H1 (cell line): ENCODE results near the gene SLC28A1. TPM values are rescaled to one million over a fixed set of nuclear protein-coding genes. Genes with fewer than 3 reads are reported as not detected.

Source experiments
- CTCF ChIA-PET: fragments of 300-600 bp; sonication (Branson Sonifier 250); formaldehyde crosslinking; loops from one replicate; lab custom pipeline; 2021; ENCODE audit not compliant: partially characterized antibody; lab: Charles Lee
- POLR2A ChIA-PET: fragments of 300-600 bp; sonication (Branson Sonifier 250); formaldehyde crosslinking; loops from one replicate; lab custom pipeline; 2021; ENCODE audit warnings: inconsistent platforms; ENCODE audit not compliant: partially characterized antibody; lab: Charles Lee
- DNase-seq, 2 experiments: peaks; one replicate each; pipeline versions ENCODE4 v3.0.0 to v3.0.0-alpha.2; 2010 to 2022; ENCODE audit warnings: low spot score in 2 of 2, low read depth in 1 of 2, mixed read lengths in 1 of 2
- FAIRE-seq: peaks from 2 replicates; lab custom pipeline; 2011; peaks lifted over from hg19 to GRCh38; lab: Jason Lieb, UNC
- H2AFZ ChIP-seq: 2 replicates; pipeline ENCODE4 v1.8.1; 2012; ENCODE audit warnings: low read length, inconsistent platforms
- H2AK5ac ChIP-seq: 2 replicates; pipeline ENCODE4 v1.6.1; 2013; ENCODE audit warnings: low read depth, low read length
- H2BK120ac ChIP-seq: replicated peaks from 2 replicates; pipeline ENCODE3; 2013; ENCODE audit warnings: low read depth, low read length, inconsistent platforms
- H2BK12ac ChIP-seq: 2 replicates; pipeline ENCODE4 v1.6.1; 2013; ENCODE audit warnings: low read depth, low read length
- H2BK15ac ChIP-seq: 2 replicates; pipeline ENCODE4 v1.6.1; 2013; ENCODE audit warnings: low read length
- H2BK20ac ChIP-seq: 2 replicates; pipeline ENCODE4 v1.6.1; 2013; ENCODE audit warnings: low read length
- H2BK5ac ChIP-seq: 2 replicates; pipeline ENCODE4 v1.6.1; 2013; ENCODE audit warnings: low read depth, low read length
- H3K14ac ChIP-seq: 2 replicates; pipeline ENCODE4 v1.6.1; 2013; ENCODE audit warnings: inconsistent platforms; ENCODE audit not compliant: insufficient read length
- H3K18ac ChIP-seq: 2 replicates; pipeline ENCODE4 v1.6.1; 2013; ENCODE audit warnings: low read length; ENCODE audit errors: extremely low read depth
- H3K23ac ChIP-seq: 2 replicates; pipeline ENCODE4 v1.6.1; 2013; ENCODE audit warnings: inconsistent platforms; ENCODE audit not compliant: insufficient read length
- H3K23me2 ChIP-seq: 2 replicates; pipeline ENCODE4 v1.6.1; 2013; ENCODE audit warnings: low read depth, low read length
- H3K27ac ChIP-seq: 2 replicates; pipeline ENCODE4 v1.6.1; 2011; ENCODE audit warnings: low read depth, low read length, inconsistent platforms
- H3K27me3 ChIP-seq, 4 experiments: replicated peaks in 1 of 4; 1 replicate in 1 of 4; 2 replicates in 3 of 4; pipeline versions ENCODE4 v1.6.1 to v1.8.1; 2011 to 2013; ENCODE audit warnings: low read length in 3 of 4, mild to moderate bottlenecking in 3 of 4, inconsistent platforms in 2 of 4, mixed read lengths in 2 of 4, moderate library complexity in 1 of 4; ENCODE audit not compliant: control insufficient read depth in 3 of 4, insufficient read depth in 3 of 4; ENCODE audit errors: extremely low read depth in 1 of 4
- H3K36me3 ChIP-seq, 4 experiments: 2 replicates each; pipeline versions ENCODE4 v1.6.1 to v1.8.1; 2011 to 2013; ENCODE audit warnings: mild to moderate bottlenecking in 4 of 4, low read length in 3 of 4, moderate library complexity in 2 of 4, control low read depth in 1 of 4, inconsistent platforms in 1 of 4; ENCODE audit not compliant: insufficient read depth in 4 of 4, control insufficient read depth in 2 of 4
- H3K4ac ChIP-seq: replicated peaks from 2 replicates; pipeline ENCODE3; 2013; ENCODE audit warnings: low read length, low read depth, mixed read lengths, inconsistent platforms; ENCODE audit not compliant: insufficient read length
- H3K4me1 ChIP-seq, 4 experiments: replicated peaks in 1 of 4; 1 replicate in 1 of 4; 2 replicates in 3 of 4; pipeline versions ENCODE4 v1.6.1 to v1.8.1; 2011 to 2013; ENCODE audit warnings: low read length in 3 of 4, inconsistent platforms in 2 of 4, mixed read lengths in 1 of 4; ENCODE audit not compliant: insufficient read depth in 4 of 4, control insufficient read depth in 3 of 4
- H3K4me2 ChIP-seq, 2 experiments: 2 replicates each; pipeline versions ENCODE4 v1.6.1 to v1.8.1; 2011 to 2013; ENCODE audit warnings: low read depth in 2 of 2, low read length in 2 of 2, control low read depth in 1 of 2, inconsistent platforms in 1 of 2, mild to moderate bottlenecking in 1 of 2; ENCODE audit not compliant: insufficient read depth in 1 of 2
- H3K4me3 ChIP-seq, 4 experiments: fragments of 200-600, 300-600 bp in 1 of 4; sonication (generic), shearing (Covaris generic), sonication (Bioruptor Twin) in 1 of 4; 2 replicates each; pipeline versions ENCODE4 v1.5.1 to v1.8.1; 2011 to 2016; ENCODE audit warnings: low read length in 4 of 4, low read depth in 3 of 4, control low read depth in 2 of 4, inconsistent platforms in 2 of 4, mild to moderate bottlenecking in 2 of 4, mixed read lengths in 1 of 4, moderate library complexity in 1 of 4; ENCODE audit not compliant: insufficient read depth in 2 of 4; ENCODE audit errors: extremely low read depth in 1 of 4
- H3K56ac ChIP-seq: replicated peaks from 2 replicates; pipeline ENCODE3; 2013; ENCODE audit warnings: low read depth, mild to moderate bottlenecking, mixed read lengths, low read length, inconsistent platforms; ENCODE audit not compliant: insufficient read length
- H3K79me1 ChIP-seq: 2 replicates; pipeline ENCODE4 v1.6.1; 2013; ENCODE audit warnings: low read depth, low read length, control low read depth
- H3K79me2 ChIP-seq, 2 experiments: 2 replicates each; pipeline versions ENCODE4 v1.6.1 to v1.8.1; 2012 to 2013; ENCODE audit warnings: low read length in 2 of 2, mild to moderate bottlenecking in 2 of 2, inconsistent platforms in 1 of 2; ENCODE audit not compliant: insufficient read depth in 2 of 2, control insufficient read depth in 1 of 2
- H3K9ac ChIP-seq, 4 experiments: replicated peaks in 1 of 4; 1 replicate in 1 of 4; 2 replicates in 3 of 4; pipeline versions ENCODE4 v1.6.1 to v1.8.1; 2011 to 2013; ENCODE audit warnings: low read depth in 3 of 4, low read length in 3 of 4, control low read depth in 2 of 4, mild to moderate bottlenecking in 2 of 4, moderate library complexity in 2 of 4, inconsistent platforms in 1 of 4; ENCODE audit errors: extremely low read depth in 1 of 4
- H3K9me3 ChIP-seq, 2 experiments: 2 replicates each; pipeline versions ENCODE4 v1.6.1 to v1.8.1; 2012 to 2013; ENCODE audit warnings: mild to moderate bottlenecking in 2 of 2, moderate library complexity in 2 of 2, control low read depth in 1 of 2, inconsistent platforms in 1 of 2, low read depth in 1 of 2, low read length in 1 of 2, mixed read lengths in 1 of 2; ENCODE audit not compliant: insufficient read depth in 2 of 2
- H4K20me1 ChIP-seq, 2 experiments: replicated peaks in 1 of 2; 2 replicates each; pipeline versions ENCODE3 to v1.8.1; 2011 to 2013; ENCODE audit warnings: inconsistent platforms in 2 of 2, low read length in 2 of 2, mild to moderate bottlenecking in 1 of 2; ENCODE audit not compliant: insufficient read depth in 2 of 2, control insufficient read depth in 1 of 2
- H4K5ac ChIP-seq: 2 replicates; pipeline ENCODE4 v1.6.1; 2013; ENCODE audit warnings: low read length, low read depth, mixed read lengths, inconsistent platforms; ENCODE audit not compliant: insufficient read length
- H4K8ac ChIP-seq: 2 replicates; pipeline ENCODE4 v1.8.0; 2013; ENCODE audit warnings: mild to moderate bottlenecking, moderate library complexity, low read length, inconsistent platforms; ENCODE audit not compliant: insufficient read depth; ENCODE audit errors: extremely low read depth
- H4K91ac ChIP-seq: replicated peaks from 2 replicates; pipeline ENCODE3; 2013; ENCODE audit warnings: low read length, mixed read lengths, inconsistent platforms; ENCODE audit not compliant: insufficient read length
- BACH1 ChIP-seq: IDR thresholded peaks from 2 replicates; pipeline ENCODE4 v1.6.1; 2012; ENCODE audit warnings: low read length, improper control_type of control experiment
- CBX8 ChIP-seq: fragments of 300-800, 300-1000 bp; sonication (generic); IDR thresholded peaks from 2 replicates; pipeline ENCODE4 v1.7.1; 2016; ENCODE audit warnings: low read depth, low read length, borderline replicate concordance
- CREB1 ChIP-seq: IDR thresholded peaks from 2 replicates; pipeline ENCODE4 v1.6.1; 2012; ENCODE audit warnings: inconsistent platforms
- CTBP2 ChIP-seq: IDR thresholded peaks from 2 replicates; pipeline ENCODE4 v1.7.0; 2011; ENCODE audit warnings: borderline replicate concordance, mild to moderate bottlenecking, moderate library complexity, mixed read lengths, low read length; ENCODE audit not compliant: insufficient read depth, insufficient read length
- CTCF ChIP-seq, 3 experiments: IDR thresholded peaks; 1 replicate in 2 of 3; 2 replicates in 1 of 3; pipeline versions ENCODE4 v1.5.1 to v1.6.1; 2011; ENCODE audit warnings: low read length in 3 of 3, mild to moderate bottlenecking in 3 of 3, inconsistent platforms in 2 of 3, low read depth in 1 of 3, moderate library complexity in 1 of 3; ENCODE audit not compliant: insufficient read depth in 1 of 3; ENCODE audit errors: control extremely low read depth in 1 of 3
- FOSL1 ChIP-seq: IDR thresholded peaks from 2 replicates; pipeline ENCODE4 v1.6.1; 2011; ENCODE audit warnings: mild to moderate bottlenecking, low read depth, low read length, moderate library complexity; ENCODE audit not compliant: insufficient read depth
- KDM1A ChIP-seq: fragments of 200-600, 300-600 bp; sonication (generic); IDR thresholded peaks from 2 replicates; pipeline ENCODE4 v1.7.1; 2016; ENCODE audit warnings: mild to moderate bottlenecking, low read length, borderline replicate concordance
- KDM4A ChIP-seq: IDR thresholded peaks from one replicate; pipeline ENCODE4 v1.7.1; 2012; ENCODE audit warnings: low read depth, mild to moderate bottlenecking, moderate library complexity, low read length, inconsistent platforms; ENCODE audit not compliant: severe bottlenecking
- POLR2AphosphoS5 ChIP-seq: IDR thresholded peaks from 2 replicates; pipeline ENCODE4 v1.6.1; 2011; ENCODE audit warnings: low read depth, low read length
- RXRA ChIP-seq: IDR thresholded peaks from 2 replicates; pipeline ENCODE4 v1.6.1; 2011; ENCODE audit warnings: low read depth, mild to moderate bottlenecking, low read length, moderate library complexity; ENCODE audit not compliant: insufficient read depth
- SIX5 ChIP-seq: IDR thresholded peaks from 2 replicates; pipeline ENCODE4 v1.6.1; 2011; ENCODE audit warnings: mild to moderate bottlenecking, low read depth, low read length
- SUZ12 ChIP-seq: fragments of 200-600 bp; sonication (generic); IDR thresholded peaks from 2 replicates; pipeline ENCODE4 v1.6.1; 2012; ENCODE audit warnings: mild to moderate bottlenecking, inconsistent platforms, low read length, moderate library complexity, mixed read lengths
- TCF12 ChIP-seq: IDR thresholded peaks from 2 replicates; pipeline ENCODE4 v1.6.1; 2011; ENCODE audit warnings: low read depth, mild to moderate bottlenecking, low read length
- polyA plus RNA-seq, 7 experiments: library from polyadenylated mRNA; depleted of rRNA in 3 of 7; stranded (reverse) in 5 of 7; unstranded in 2 of 7; fragments of >200 nt in 5 of 7; fragments of 200-250 nt in 2 of 7; gene quantifications; 1 replicate in 5 of 7; 2 replicates in 1 of 7; 4 replicates in 1 of 7; pipeline versions ENCODE4 v1.2.1 to v1.2.3, GENCODE V29; 2011 to 2013; ENCODE audit warnings: missing spikeins in 2 of 7, mixed read lengths in 2 of 7
- total RNA-seq: library from RNA; stranded (reverse); fragmentation: NEBNext Ultra II Directional; extraction: Animal tissue kit (Norgen Biotek cat#: 25700); gene quantifications from 2 replicates; pipeline ENCODE4 v1.2.1, GENCODE V29; 2021

Gene SLC28A1
- total and polyA plus RNA-seq, 2 of the 8 experiments (the other 6 are each of a cell fraction or from before 2014, with no cell fraction given), result 0.09 TPM; not detected in 1

- Histone ChIP-seq H3K4ac (no peak overlapping the region), H3K9me3 (no peaks in the 10 kb centered on the region), H4K5ac (no peak overlapping the region), H4K8ac (no peak overlapping the region), H4K91ac (no peak overlapping the region), H2BK12ac (no peak overlapping the region), H3K18ac (no peak overlapping the region), H3K56ac (no peak overlapping the region), H2BK15ac (no peak overlapping the region), H2AK5ac (no peak overlapping the region), H3K79me2 (no peaks in the 10 kb centered on the region), H2BK20ac (no peak overlapping the region), H3K23ac (no peak overlapping the region), H2AFZ (no peak overlapping the region), H3K4me1 (peaks cover 0 to 4% (median 0%) of the 10 kb centered on the region in 4 experiments; a peak in 1 of 7 replicates), H3K4me3 (no peak overlapping the region), H3K23me2 (no peaks in the 10 kb centered on the region), H3K36me3 (no peaks in the 10 kb centered on the region), H2BK5ac (no peak overlapping the region), H3K27me3 (no peaks in the 10 kb centered on the region), H3K4me2 (no peak overlapping the region), H3K9ac (no peak overlapping the region), H3K27ac (no peak overlapping the region), H2BK120ac (no peak overlapping the region), H3K79me1 (no peaks in the 10 kb centered on the region), H4K20me1 (no peaks in the 10 kb centered on the region), H3K14ac (no peak overlapping the region)
- FAIRE-seq (no peak), DNase-seq (no peak)
- POLR2A ChIA-PET, result interaction anchor here (0.9 to 1.5 kb wide), 5 partner anchors 8 to 287 kb away, joined by 3 to 6 read pairs (median 3); partner anchors contain the start of gene SLC28A1
- CTCF ChIA-PET, result interaction anchor here (0.6 to 4.6 kb wide), 18 partner anchors 9 to 950 kb away, joined by 3 to 74 read pairs (median 5); partner anchors contain the start of gene WDR73
- TF ChIP-seq RXRA, result no peak
- TF ChIP-seq BACH1, result no peak
- TF ChIP-seq KDM1A, result no peak
- no peak for TF ChIP-seq CTCF (IDR thresholded peaks at IDR 0.05; ENCODE audit: control extremely low read depth in 1 of 3, insufficient read depth in 1 of 3, low read depth in 1 of 3, low read length in 3 of 3)
- no peak for TF ChIP-seq SUZ12
- TF ChIP-seq CREB1, result no peak
- no peak for TF ChIP-seq FOSL1
- no peak for TF ChIP-seq CBX8
- TF ChIP-seq CTBP2, result no peak
- no peak for TF ChIP-seq KDM4A
- TF ChIP-seq SIX5, result no peak
- no peak for TF ChIP-seq POLR2AphosphoS5
- no peak for TF ChIP-seq TCF12
These were observed 8.2 kb upstream of the SLC28A1 start for GRCh38 chr15:84876269-84876668.
